HG03280 (cell line): ENCODE measurements around the gene TBC1D4.
A peak's percentile ranks its signal among the peaks of the same experiment; 100 is the strongest.

Experiments used
- ATAC-seq: cut with Tn5 transposase; IDR thresholded peaks from one replicate; pipeline ENCODE4 v1.9.1; 2021; ENCODE audit warnings: mild to moderate bottlenecking, moderate library complexity; ENCODE audit not compliant: unreplicated experiment

Gene TBC1D4

GRCh38 chr13:75395901-75396300, 86.1 kb downstream of the TBC1D4 start:
- no peak for ATAC-seq

DNA sequence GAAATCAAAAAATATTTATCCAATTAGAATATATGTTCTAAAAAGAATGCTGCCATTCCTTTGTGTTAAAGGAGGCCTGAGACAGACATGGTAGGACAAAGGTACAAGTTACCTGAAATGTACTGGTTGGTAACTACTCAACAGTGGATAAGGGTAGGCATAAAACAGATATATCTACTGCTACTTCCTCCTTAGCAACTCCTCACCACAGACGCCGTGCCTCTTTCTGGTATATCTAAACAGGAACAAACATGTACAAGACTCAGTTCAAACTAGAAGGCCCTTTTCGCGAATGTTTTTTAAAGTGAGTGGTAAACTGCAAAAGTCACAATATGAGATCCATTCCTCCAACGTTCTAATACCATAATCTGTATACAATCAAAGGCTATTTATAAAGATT, 86.9 kb downstream of the TBC1D4 start:
- no peak for ATAC-seq

GRCh38 chr13:75393839-75394520, 88.0 kb downstream of the TBC1D4 start:
- ATAC-seq, result no peak

GRCh38 chr13:75391432-75392100, 90.4 kb downstream of the TBC1D4 start:
- ATAC-seq, result no peak

- ATAC-seq, result no peak
Observed at GRCh38 chr13:75390229-75390628, 91.7 kb downstream of the TBC1D4 start.

DNA sequence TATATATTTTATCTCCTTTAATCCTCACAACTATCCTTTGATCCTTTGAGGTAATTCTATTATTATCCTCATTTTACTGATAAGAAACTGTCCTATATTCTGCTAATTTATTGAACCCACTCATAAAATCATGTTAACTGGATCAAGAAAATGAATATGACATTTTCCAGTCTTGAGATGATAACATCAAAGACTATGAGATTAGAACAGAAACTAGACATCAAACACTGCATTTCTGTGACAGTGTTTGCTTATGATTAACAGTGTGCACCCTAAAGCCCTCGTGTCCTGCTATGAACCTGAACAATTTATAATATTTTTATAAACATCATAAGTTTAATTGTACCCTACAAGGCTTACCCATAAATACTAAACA, 96.3 kb downstream of the TBC1D4 start:
- no peak for ATAC-seq

GRCh38 chr13:75384879-75385707, 96.9 kb downstream of the TBC1D4 start:
- ATAC-seq, result no peak

DNA sequence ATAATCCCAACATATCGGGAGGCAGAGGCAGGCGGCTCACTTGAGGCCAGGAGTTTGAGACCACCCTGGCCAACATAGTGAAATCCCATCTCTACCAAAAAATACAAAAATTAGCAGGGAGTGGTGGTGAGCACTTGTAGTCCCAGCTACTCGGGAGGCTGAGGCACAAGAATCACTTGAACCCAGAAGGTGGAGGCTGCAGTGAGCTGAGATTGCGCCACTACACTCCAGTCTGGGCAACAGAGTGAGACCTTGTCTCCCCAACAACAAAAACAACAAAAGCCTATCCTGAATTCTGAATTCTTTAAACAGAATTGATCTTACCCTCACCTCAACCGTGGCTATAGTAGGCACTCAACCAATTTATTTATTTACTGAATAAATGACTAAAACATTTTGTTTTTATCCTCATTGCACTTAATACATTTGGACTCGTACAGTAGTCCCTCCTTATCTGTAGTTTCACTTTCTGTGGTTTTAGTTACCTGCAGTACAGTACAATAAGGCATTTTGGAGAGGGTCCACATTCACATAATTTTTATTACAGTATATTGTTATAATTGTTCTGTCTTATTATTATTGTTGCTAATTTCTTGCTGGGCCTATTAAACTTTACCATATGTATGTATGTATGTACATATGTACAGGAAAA, 98.8 kb downstream of the TBC1D4 start:
- ATAC-seq, result no peak

DNA sequence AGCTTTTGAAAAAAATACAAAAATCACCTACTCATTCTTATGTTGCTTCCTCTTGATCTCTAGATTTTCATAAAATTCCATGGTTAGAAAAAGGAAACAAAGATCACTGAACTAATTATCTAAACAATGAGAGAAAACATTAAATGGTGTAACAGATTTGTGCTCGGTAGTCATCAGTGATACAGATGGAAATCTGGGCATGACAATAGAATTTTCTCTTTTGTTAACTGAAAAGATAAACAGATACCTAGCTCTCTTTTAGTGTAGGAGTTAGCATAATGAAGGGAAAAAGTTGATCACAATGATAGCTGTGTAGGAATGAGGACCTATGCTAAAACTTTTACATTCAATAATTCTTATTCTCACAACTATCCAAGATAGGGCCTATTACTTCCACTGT, 103.7 kb downstream of the TBC1D4 start:
- ATAC-seq, result no peak

DNA sequence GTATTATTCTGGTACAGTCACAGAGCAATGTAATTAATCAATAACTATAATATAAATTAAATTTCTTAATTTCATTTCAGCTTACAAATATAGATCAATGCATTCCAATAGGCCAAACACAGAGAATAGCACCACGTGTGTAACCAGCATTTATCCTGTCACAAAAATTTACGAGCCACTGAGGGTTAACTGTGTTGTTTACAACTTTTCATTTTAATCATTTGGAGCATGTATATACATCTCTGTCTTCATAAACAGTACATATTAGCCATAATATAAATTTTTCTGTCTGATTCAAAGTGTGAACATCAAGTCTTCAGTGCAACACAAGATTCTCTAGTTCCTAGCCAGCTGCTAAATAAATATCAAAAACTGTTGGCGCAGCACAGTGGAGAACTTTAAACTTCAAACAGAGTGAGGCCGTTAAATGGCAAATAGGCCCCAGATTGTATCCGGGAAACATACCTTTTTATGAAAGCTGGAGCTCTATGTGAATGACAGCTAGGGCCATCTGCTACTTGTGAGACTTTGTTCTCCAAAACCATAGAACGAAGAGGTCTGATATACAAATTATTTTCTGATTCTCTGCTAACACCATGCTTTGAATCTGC, 105.1 kb downstream of the TBC1D4 start:
- ATAC-seq, result no peak

- ATAC-seq, result no peak
Observed at GRCh38 chr13:75375329-75375728, 106.6 kb downstream of the TBC1D4 start.

DNA sequence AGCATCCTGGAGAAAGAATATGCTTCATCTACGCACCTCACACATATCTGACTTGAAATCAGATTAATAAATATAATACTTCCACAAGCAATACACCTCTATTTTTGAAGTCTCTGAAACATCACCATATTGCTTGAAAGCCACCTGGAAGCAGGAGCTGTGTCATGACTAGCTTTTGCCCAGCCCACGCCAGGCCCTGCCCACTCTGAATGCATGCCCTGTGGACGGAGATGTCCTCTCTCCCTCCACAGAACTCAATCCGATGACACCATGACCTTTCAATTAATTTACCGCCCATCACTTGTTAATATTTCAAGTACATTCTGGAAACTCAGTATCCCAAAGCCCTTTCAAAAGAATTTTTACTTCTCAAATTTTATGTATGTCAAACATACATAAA, 108.0 kb downstream of the TBC1D4 start:
- ATAC-seq, result no peak

GRCh38 chr13:75372923-75373841, 108.8 kb downstream of the TBC1D4 start:
- ATAC-seq, result no peak

DNA sequence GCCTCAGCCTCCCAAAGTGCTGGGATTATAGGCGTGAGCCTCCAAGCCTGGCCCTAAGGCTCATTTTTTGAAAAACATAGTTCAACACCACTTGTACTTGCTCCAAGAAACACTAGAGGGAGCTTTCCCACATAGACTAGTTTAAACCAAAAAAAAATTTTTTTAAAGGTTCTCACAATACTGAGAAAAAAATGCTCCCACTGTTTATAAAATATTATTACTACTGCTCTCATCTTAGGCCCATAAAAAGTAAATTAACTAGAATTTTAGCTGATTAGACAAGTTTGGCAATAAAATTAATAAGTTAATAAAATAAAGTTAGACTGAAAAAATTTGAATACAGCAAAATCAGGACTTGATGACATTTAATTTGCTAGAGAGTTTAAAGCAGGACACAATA, 109.5 kb downstream of the TBC1D4 start:
- ATAC-seq, result peak; percentile 82

DNA sequence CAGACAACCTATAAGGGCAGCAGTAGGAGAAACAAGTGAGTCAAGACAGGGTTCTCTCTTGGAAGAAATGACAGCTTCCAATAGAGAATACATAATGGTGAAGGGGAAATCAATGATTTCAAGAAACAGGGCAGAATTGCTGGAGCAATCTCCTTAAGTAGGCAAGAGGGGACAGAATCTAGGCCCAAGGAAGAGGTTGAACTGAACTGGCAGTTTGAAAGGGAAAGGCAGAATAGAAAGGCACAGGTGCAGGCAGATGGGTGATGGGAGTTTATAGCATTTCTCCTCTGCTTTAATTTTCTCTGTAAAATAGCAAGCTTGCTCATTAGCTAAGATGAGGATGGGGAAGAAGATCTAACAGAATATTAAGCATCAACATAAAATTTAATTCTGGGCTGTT, 110.8 kb downstream of the TBC1D4 start:
- no peak for ATAC-seq

GRCh38 chr13:75370774-75371173, 111.2 kb downstream of the TBC1D4 start:
- no peak for ATAC-seq

DNA sequence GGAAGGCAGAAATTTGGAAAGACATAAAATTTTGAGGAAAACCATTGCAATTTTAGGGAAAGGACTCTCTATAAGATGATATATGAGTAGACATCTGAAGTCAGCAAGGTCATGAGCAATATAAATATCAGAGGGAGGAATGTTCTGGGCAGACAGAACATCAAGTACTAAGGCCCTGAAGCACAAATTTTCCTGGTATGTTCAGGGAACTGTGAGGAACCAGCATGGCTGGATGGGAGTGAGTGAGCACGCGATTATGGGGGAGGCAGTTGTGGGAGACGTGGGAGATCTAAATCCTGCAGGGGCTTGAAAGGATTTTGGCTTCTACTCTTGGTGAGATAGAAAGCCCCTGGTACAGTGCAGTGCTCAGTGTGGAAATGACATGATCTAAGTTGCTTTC, 112.0 kb downstream of the TBC1D4 start:
- no peak for ATAC-seq

DNA sequence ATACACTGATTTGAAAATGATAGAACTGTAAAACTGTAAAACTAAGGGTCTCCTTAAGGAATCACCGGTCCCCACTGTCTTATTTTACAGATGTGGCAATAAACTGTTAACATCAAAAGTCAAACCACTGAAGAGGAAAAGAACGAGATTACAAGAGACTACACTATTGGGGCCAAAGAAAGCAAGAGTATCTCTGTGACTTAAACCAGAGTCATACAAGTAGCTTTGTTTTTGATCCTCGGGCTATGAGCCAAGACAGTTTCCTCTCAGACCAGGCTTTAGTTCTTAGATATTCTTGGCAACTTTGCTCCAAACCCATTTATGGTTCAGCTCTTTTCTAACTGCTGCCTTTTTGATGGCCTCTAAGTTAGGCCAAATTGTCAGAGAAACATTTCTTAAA, 113.8 kb downstream of the TBC1D4 start:
- ATAC-seq, result no peak

DNA sequence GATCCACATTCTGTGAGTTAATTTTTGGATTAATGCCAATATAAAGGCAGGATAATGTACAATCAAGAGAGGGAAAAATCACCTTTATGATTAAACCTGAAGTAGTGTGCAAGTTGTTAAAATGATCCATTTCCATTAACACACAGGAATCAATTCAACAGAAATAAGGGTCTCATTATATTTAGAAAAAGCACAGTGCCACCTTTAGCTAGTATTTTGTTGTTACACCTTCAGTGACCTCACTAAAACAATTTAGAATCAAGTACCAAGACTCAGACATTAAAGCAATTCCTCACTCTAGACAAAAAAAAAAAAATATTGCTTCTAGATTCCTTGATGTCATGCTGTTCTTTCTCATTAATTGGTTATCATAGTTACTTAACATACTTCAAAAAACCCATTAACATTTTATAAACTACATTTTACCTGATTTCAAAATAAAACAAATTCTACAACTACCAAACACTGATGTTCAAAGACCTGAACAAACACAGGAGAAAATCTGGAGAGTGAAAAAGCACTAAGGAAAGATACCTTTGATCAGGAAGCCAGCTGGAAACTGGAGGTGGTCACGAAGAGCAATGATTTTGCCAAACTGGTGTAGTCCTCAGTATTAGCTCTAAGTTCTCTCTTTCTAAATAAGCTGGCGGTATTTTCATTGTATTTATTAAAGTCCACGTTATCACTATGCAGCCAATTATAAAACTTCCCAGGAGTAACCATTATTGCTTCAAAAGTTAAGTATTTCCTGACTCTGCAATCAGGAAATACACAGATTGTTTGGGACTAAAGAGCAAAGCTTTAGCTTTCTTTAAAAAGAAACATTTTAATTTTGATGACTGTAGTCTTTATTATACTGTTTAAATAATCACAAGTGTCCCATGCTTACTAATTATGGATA, 115.3 kb downstream of the TBC1D4 start:
- ATAC-seq, result no peak
